ENCODE results near the gene PMEPA1.

DNA sequence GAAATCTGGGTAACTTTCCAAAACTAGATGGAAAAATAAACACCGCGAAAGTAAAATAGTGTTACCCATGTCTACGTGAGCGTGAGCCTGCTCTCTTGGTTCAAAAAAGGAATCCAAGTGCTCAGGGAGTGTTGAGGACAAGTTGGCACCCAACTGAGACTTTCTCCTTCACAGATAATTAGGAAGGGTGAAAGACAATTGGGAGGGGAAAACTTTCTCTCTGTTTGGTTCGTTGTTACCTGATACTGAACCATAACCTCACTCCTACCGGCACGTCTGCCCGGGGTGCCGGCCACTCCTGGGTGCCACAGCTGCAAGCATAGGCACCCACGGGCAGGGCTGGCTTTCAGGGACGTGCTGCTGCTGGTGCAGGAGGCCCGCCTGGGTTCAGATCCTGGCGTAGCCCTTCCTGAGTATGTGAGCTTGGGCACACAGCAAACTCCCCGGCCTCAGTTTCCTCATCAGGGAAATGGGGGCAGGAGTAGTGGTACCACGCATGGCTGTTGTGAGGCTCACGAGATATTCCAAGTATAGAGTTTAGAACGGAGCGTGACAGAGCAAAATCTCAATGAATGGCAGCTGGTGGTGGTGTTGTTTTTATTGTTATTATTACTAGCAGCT is 38.2 kb upstream of the PMEPA1 start:
- TF ChIP-seq, protein P1, sequence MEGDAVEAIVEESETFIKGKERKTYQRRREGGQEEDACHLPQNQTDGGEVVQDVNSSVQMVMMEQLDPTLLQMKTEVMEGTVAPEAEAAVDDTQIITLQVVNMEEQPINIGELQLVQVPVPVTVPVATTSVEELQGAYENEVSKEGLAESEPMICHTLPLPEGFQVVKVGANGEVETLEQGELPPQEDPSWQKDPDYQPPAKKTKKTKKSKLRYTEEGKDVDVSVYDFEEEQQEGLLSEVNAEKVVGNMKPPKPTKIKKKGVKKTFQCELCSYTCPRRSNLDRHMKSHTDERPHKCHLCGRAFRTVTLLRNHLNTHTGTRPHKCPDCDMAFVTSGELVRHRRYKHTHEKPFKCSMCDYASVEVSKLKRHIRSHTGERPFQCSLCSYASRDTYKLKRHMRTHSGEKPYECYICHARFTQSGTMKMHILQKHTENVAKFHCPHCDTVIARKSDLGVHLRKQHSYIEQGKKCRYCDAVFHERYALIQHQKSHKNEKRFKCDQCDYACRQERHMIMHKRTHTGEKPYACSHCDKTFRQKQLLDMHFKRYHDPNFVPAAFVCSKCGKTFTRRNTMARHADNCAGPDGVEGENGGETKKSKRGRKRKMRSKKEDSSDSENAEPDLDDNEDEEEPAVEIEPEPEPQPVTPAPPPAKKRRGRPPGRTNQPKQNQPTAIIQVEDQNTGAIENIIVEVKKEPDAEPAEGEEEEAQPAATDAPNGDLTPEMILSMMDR (IDR thresholded peaks at IDR 0.05 in 8 of 11, conservative IDR thresholded peaks at IDR 0.05 in 3 of 11) = no peak
- TF ChIP-seq POLR2AphosphoS5 (IDR thresholded peaks at IDR 0.05) = no peak
- no peak for TF ChIP-seq POLR2A (IDR thresholded peaks at IDR 0.05)
